Panc1 (cell line): ENCODE results near the gene TANC1. TPM values are rescaled to one million over a fixed set of nuclear protein-coding genes. Genes with fewer than 3 reads are reported as not detected.
A peak's percentile ranks its signal among the peaks of the same experiment; 100 is the strongest.

Experiments used
- ATAC-seq: fragments of 200-7000 bp; cut with Tn5 transposase; 2 replicates; pipeline ENCODE4 v1.9.1; 2020; ENCODE audit warnings: mild to moderate bottlenecking, moderate library complexity
- BruUV-seq: library from RNA; stranded (reverse); fragments of 400-500 nt; replicated peaks from 2 replicates; lab custom pipeline; 2021; lab: Mats Ljungman, UMichigan
- CTCF ChIA-PET: fragments of 300-600 bp; sonication (Branson Sonifier 250); formaldehyde crosslinking; loops from one replicate; lab custom pipeline; 2022; ENCODE audit warnings: antibody characterized with exemption; lab: Charles Lee
- POLR2A ChIA-PET: fragments of 300-600 bp; sonication (Branson Sonifier 250); formaldehyde crosslinking; loops from one replicate; lab custom pipeline; 2022; ENCODE audit warnings: antibody characterized with exemption; lab: Charles Lee
- DNase-seq: peaks from one replicate; pipeline ENCODE4 v3.0.0-alpha.2; 2010; ENCODE audit warnings: low read depth, low spot score
- H3K27ac ChIP-seq: 2 replicates; pipeline ENCODE4 v1.5.1; 2011; ENCODE audit warnings: mild to moderate bottlenecking, low read length, inconsistent platforms
- H3K27me3 ChIP-seq: fragments of 200-500 bp; sonication (Bioruptor generic); 2 replicates; pipeline ENCODE4 v1.6.0; 2014; ENCODE audit warnings: low read length, inconsistent platforms; ENCODE audit not compliant: control insufficient read depth, insufficient read depth
- H3K36me3 ChIP-seq: fragments of 200-500 bp; sonication (Bioruptor generic); 2 replicates; pipeline ENCODE4 v1.5.1; 2014; ENCODE audit warnings: inconsistent platforms, mild to moderate bottlenecking, low read length, moderate library complexity; ENCODE audit not compliant: control insufficient read depth, insufficient read depth
- H3K4me1 ChIP-seq: 2 replicates; pipeline ENCODE4 v1.5.1; 2011; ENCODE audit warnings: inconsistent platforms, mild to moderate bottlenecking, low read length, moderate library complexity; ENCODE audit not compliant: control insufficient read depth, insufficient read depth
- H3K4me3 ChIP-seq, 2 experiments: 2 replicates each; pipeline ENCODE4 v1.5.1; 2011 to 2012; ENCODE audit warnings: low read depth in 2 of 2, low read length in 2 of 2, mild to moderate bottlenecking in 2 of 2, inconsistent platforms in 1 of 2, moderate library complexity in 1 of 2
- H3K9me3 ChIP-seq: fragments of 200-500 bp; sonication (Bioruptor generic); 2 replicates; pipeline ENCODE4 v1.5.1; 2014; ENCODE audit warnings: low read depth, mild to moderate bottlenecking, inconsistent platforms, low read length, moderate library complexity; ENCODE audit not compliant: control insufficient read depth, insufficient read depth
- CTCF ChIP-seq: fragments of 450-650 bp; IDR thresholded peaks from 2 replicates; pipeline ENCODE4 v1.5.1; 2017; ENCODE audit warnings: mild to moderate bottlenecking
- POLR2AphosphoS5 ChIP-seq: IDR thresholded peaks from 2 replicates; pipeline ENCODE4 v1.6.1; 2012; ENCODE audit warnings: mild to moderate bottlenecking, low read depth, low read length, moderate library complexity
- REST ChIP-seq, 2 experiments: IDR thresholded peaks; 2 replicates each; pipeline ENCODE4 v1.6.1; 2011 to 2012; ENCODE audit warnings: low read depth in 2 of 2, control low read depth in 1 of 2, low read length in 1 of 2, mild to moderate bottlenecking in 1 of 2, moderate library complexity in 1 of 2; ENCODE audit not compliant: insufficient read depth in 1 of 2
- SIN3A ChIP-seq: IDR thresholded peaks from 2 replicates; pipeline ENCODE4 v1.6.1; 2012; ENCODE audit warnings: low read depth, mild to moderate bottlenecking, low read length, moderate library complexity, borderline replicate concordance; ENCODE audit not compliant: insufficient read depth
- TCF7L2 ChIP-seq: IDR thresholded peaks from 2 replicates; pipeline ENCODE4 v1.6.1; 2011; ENCODE audit warnings: mild to moderate bottlenecking, low read depth, low read length, inconsistent platforms
- in situ Hi-C: cut with HindIII; loops from 2 replicates; pipeline ENCODE4 v1.10.0; 2016; ENCODE audit warnings: low sequenced_read_pairs, low pct_unique_long_range_greater_than_20kb
- intact Hi-C: fragments of 100-400 bp; cut with micrococcal nuclease; formaldehyde crosslinking; loops from one replicate; pipeline ENCODE4 v1.10.0; 2022; ENCODE audit not compliant: unreplicated experiment
- total RNA-seq: library from RNA; stranded (reverse); gene quantifications from one replicate; pipeline ENCODE4 v1.2.1, GENCODE V29; 2021; ENCODE audit not compliant: unreplicated experiment

TANC1 gene
- total RNA-seq, 1 experiment from 2014 or later: 44.3 TPM

- ChIA-PET POLR2A (no interaction called here), CTCF (no interaction called here)
- ATAC-seq (no peak), DNase-seq (no peak)
- H3K36me3 ChIP-seq: no peaks in the 10 kb centered on the region
- H3K27ac ChIP-seq: no peak overlapping the region
- intact Hi-C loops (no loop called here), in situ Hi-C loops (no loop called here)
- no peak overlapping the region for H3K4me3 ChIP-seq
- no TSS peak for BruUV-seq
- no peak for TF ChIP-seq CTCF
- TF ChIP-seq SIN3A: no peak
- TF ChIP-seq REST (IDR thresholded peaks at IDR 0.05; ENCODE audit: insufficient read depth in 1 of 2, low read depth in 2 of 2, low read length in 1 of 2): no peak
- no peak for TF ChIP-seq POLR2AphosphoS5
- TF ChIP-seq TCF7L2: no peak
- no peaks in the 10 kb centered on the region for H3K9me3 ChIP-seq
- no peaks in the 10 kb centered on the region for H3K27me3 ChIP-seq
- no peaks in the 10 kb centered on the region for H3K4me1 ChIP-seq
Observed at GRCh38 chr2:158943973-158944372, 24.5 kb upstream of the TANC1 start.

GRCh38 chr2:158948964-158949699, 19.3 kb upstream of the TANC1 start:
- no TSS peak for BruUV-seq
- peak; percentile 88 for TF ChIP-seq TCF7L2
- no peak for TF ChIP-seq SIN3A
- in situ Hi-C loops (no loop called here), intact Hi-C loops (no loop called here)
- ATAC-seq: no peak
- H3K9me3 ChIP-seq: no peaks in the 10 kb centered on the region
- H3K4me3 ChIP-seq: no peak overlapping the region
- POLR2A ChIA-PET: no interaction called here
- no peaks in the 10 kb centered on the region for H3K27me3 ChIP-seq
- CTCF ChIA-PET: no interaction called here
- no peaks in the 10 kb centered on the region for H3K36me3 ChIP-seq
- peaks cover 11% of the 10 kb centered on the region for H3K4me1 ChIP-seq
- H3K27ac ChIP-seq: no peak overlapping the region
- DNase-seq: no peak

GRCh38 chr2:158953454-158953853, 15.0 kb upstream of the TANC1 start:
- no peaks in the 10 kb centered on the region for H3K27me3 ChIP-seq
- CTCF ChIA-PET: no interaction called here
- no peaks in the 10 kb centered on the region for H3K9me3 ChIP-seq
- no peaks in the 10 kb centered on the region for H3K36me3 ChIP-seq
- H3K4me1 ChIP-seq: peaks cover 14% of the 10 kb centered on the region
- in situ Hi-C loops: no loop called here
- ATAC-seq (no peak), DNase-seq (no peak)
- POLR2A ChIA-PET: no interaction called here
- BruUV-seq: no TSS peak
- intact Hi-C loops: no loop called here
- TF ChIP-seq REST (IDR thresholded peaks at IDR 0.05; ENCODE audit: insufficient read depth in 1 of 2, low read depth in 2 of 2, low read length in 1 of 2) (no peak), TCF7L2 (no peak), CTCF (no peak), SIN3A (no peak), POLR2AphosphoS5 (no peak)
- H3K27ac ChIP-seq: peak overlapping the region; percentile 36; the same call in 1 of the 2 replicates
- H3K4me3 ChIP-seq: no peak overlapping the region
